K562 (cell line): Measurements from ENCODE around the gene CYBB.

Source experiments
- ARID3A ChIP-seq: IDR thresholded peaks from 2 replicates; pipeline ENCODE4 v1.6.1; 2012; ENCODE audit warnings: low read depth, low read length, improper control_type of control experiment, borderline replicate concordance
- CREM ChIP-seq: IDR thresholded peaks from 2 replicates; pipeline ENCODE4 v1.6.1; 2014; ENCODE audit warnings: antibody characterized with exemption, low read depth
- CTCF ChIP-seq, 3 experiments: IDR thresholded peaks in 2 of 3; conservative IDR thresholded peaks in 1 of 3; 2 replicates each; pipeline ENCODE4 v1.5.1; 2011 to 2012; ENCODE audit warnings: low read length in 3 of 3, mild to moderate bottlenecking in 3 of 3, control low read depth in 2 of 3, improper control_type of control experiment in 1 of 3, inconsistent platforms in 1 of 3, low read depth in 1 of 3, mixed read lengths in 1 of 3, moderate library complexity in 1 of 3; ENCODE audit not compliant: insufficient read depth in 2 of 3
- EZH2 ChIP-seq: IDR thresholded peaks from 2 replicates; pipeline ENCODE4 v1.6.1; 2012; ENCODE audit warnings: low read depth, mild to moderate bottlenecking, inconsistent platforms, low read length, borderline replicate concordance
- JUNB ChIP-seq: fragments of 450-650 bp; formaldehyde crosslinking; conservative IDR thresholded peaks from 2 replicates; pipeline ENCODE4 v1.4.0; 2020; ENCODE audit warnings: mild to moderate bottlenecking
- KDM1A ChIP-seq, 2 experiments: fragments of 450-650 bp; IDR thresholded peaks; 2 replicates each; pipeline ENCODE4 v1.6.1; 2016; ENCODE audit warnings: mild to moderate bottlenecking in 2 of 2
- MTF1 ChIP-seq: fragments of 250-450 bp; sonication (Bioruptor Pico); IDR thresholded peaks from 2 replicates; pipeline ENCODE4 v1.9.0; 2021; ENCODE audit warnings: moderate library complexity, mild to moderate bottlenecking, inconsistent platforms, borderline replicate concordance
- NR4A1 ChIP-seq, 2 experiments: fragments of 250-450 bp in 1 of 2; fragments of 450-650 bp in 1 of 2; sonication (Bioruptor Pico) in 1 of 2; IDR thresholded peaks; 2 replicates each; pipeline versions ENCODE4 v1.4.0 to v1.6.1; 2016 to 2020; ENCODE audit warnings: mild to moderate bottlenecking in 2 of 2, missing compliant biosample characterization in 1 of 2, missing genetic modification characterization in 1 of 2, moderate library complexity in 1 of 2
- PATZ1 ChIP-seq: fragments of 250-450 bp; sonication (Bioruptor Pico); IDR thresholded peaks from 2 replicates; pipeline ENCODE4 v1.5.0; 2020; ENCODE audit warnings: mild to moderate bottlenecking, borderline replicate concordance
- PREB ChIP-seq: sonication (generic); formaldehyde crosslinking; IDR thresholded peaks from 2 replicates; pipeline ENCODE4 v1.8.1; 2023; ENCODE audit warnings: mild to moderate bottlenecking, missing genetic modification reagents
- RNF219 ChIP-seq: fragments of 250-450 bp; sonication (Bioruptor Pico); IDR thresholded peaks from 2 replicates; pipeline ENCODE4 v1.5.0; 2022; ENCODE audit warnings: mild to moderate bottlenecking
- SIX5 ChIP-seq, 2 experiments: IDR thresholded peaks; 2 replicates each; pipeline ENCODE4 v1.6.1; 2011; ENCODE audit warnings: low read length in 2 of 2, borderline replicate concordance in 1 of 2, low read depth in 1 of 2, mild to moderate bottlenecking in 1 of 2, moderate library complexity in 1 of 2; ENCODE audit not compliant: insufficient read depth in 1 of 2
- YY1 ChIP-seq, 3 experiments: IDR thresholded peaks; 2 replicates each; pipeline ENCODE4 v1.6.1; 2011; ENCODE audit warnings: low read length in 2 of 3, mild to moderate bottlenecking in 2 of 3, moderate library complexity in 2 of 3, borderline replicate concordance in 1 of 3, control low read depth in 1 of 3, low read depth in 1 of 3; ENCODE audit not compliant: insufficient read depth in 3 of 3, insufficient replicate concordance in 2 of 3, control insufficient read depth in 1 of 3, insufficient read length in 1 of 3; ENCODE audit errors: extremely low read depth in 1 of 3
- ZFX ChIP-seq: sonication (generic); formaldehyde crosslinking; IDR thresholded peaks from 2 replicates; pipeline ENCODE4 v1.8.0; 2022; ENCODE audit warnings: mild to moderate bottlenecking, missing genetic modification reagents, moderate library complexity

- TF ChIP-seq EZH2 (no peak), JUNB (CRISPR knock-in tag) (no peak), ARID3A (no peak), CTCF (IDR thresholded peaks at IDR 0.05 in 2 of 3, conservative IDR thresholded peaks at IDR 0.05 in 1 of 3; ENCODE audit: insufficient read depth in 2 of 3, low read depth in 1 of 3, low read length in 3 of 3) (no peak), PATZ1 (CRISPR knock-in tag) (no peak), ZFX (CRISPR knock-in tag) (no peak), RNF219 (CRISPR knock-in tag) (no peak), CREM (no peak), MTF1 (CRISPR knock-in tag) (no peak), SIX5 (IDR thresholded peaks at IDR 0.05; ENCODE audit: borderline replicate concordance in 1 of 2, insufficient read depth in 1 of 2, low read depth in 1 of 2, low read length in 2 of 2) (no peak), KDM1A (IDR thresholded peaks at IDR 0.05) (no peak), YY1 (IDR thresholded peaks at IDR 0.05; ENCODE audit: borderline replicate concordance in 1 of 3, control insufficient read depth in 1 of 3, extremely low read depth in 1 of 3, insufficient read depth in 3 of 3, insufficient read length in 1 of 3, insufficient replicate concordance in 2 of 3, low read depth in 1 of 3, low read length in 2 of 3) (no peak), PREB (CRISPR knock-in tag) (no peak), NR4A1 (CRISPR knock-in tag; IDR thresholded peaks at IDR 0.05) (no peak), NR4A1 (tag; IDR thresholded peaks at IDR 0.05) (no peak)
Measured at GRCh38 chrX:37846141-37846540, 66.3 kb downstream of the CYBB start.
